ENCODE measurements around the gene CEACAM6. TPM values are rescaled to one million over a fixed set of nuclear protein-coding genes. Genes with fewer than 3 reads are reported as not detected.

Gene CEACAM6
- total and polyA plus RNA-seq, 2 donors (not counting 1 experiment from before 2014, with no cell fraction given): not detected

DNA sequence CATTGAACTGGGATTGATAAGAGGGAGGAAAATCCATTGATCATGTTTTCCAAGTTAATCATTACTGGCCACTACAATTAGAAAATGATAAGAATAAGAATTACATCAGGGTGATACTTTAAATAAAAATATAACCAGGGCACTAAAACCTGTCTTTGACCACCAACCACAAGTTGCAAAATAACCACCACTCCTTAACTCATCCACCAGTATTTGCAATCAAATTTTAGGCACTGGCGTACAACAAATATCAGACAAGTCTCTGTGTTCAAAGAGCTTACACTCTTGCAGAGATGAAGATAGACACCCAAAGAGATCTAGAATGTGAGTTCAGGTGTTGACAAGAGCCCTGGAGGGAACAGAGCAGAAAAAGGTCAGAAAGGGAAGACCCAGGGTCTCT is 41.6 kb downstream of the CEACAM6 start:
- peaks cover 16% of the 10 kb centered on the region for H3K27me3 Mint-ChIP-seq
- Histone ChIP-seq H3K9ac (ENCODE audit: low read length) (no peak overlapping the region), H3K27ac (ENCODE audit: low read length in 2 of 2) (no peak overlapping the region), H3K79me2 (ENCODE audit: control insufficient read depth, insufficient read depth, low read length) (no peaks in the 10 kb centered on the region), H3K4me1 (ENCODE audit: control insufficient read depth in 2 of 2, insufficient read depth in 2 of 2, low read length in 2 of 2) (peaks cover 11% of the 10 kb centered on the region in 2 donors), H2AFZ (ENCODE audit: insufficient read depth, low read depth, low read length, poor library complexity, severe bottlenecking) (no peak overlapping the region), H4K20me1 (ENCODE audit: control insufficient read depth, insufficient read depth, low read length, poor library complexity, severe bottlenecking) (no peaks in the 10 kb centered on the region), H3K36me3 (replicated peaks in 1 of 2; ENCODE audit: control extremely low read depth in 1 of 2, control insufficient read depth in 1 of 2, extremely low read depth in 1 of 2, insufficient read depth in 2 of 2, low read length in 1 of 2) (no peaks in the 10 kb centered on the region), H3K27me3 (replicated peaks in 1 of 4; ENCODE audit: control extremely low read depth in 1 of 4, control insufficient read depth in 3 of 4, insufficient read depth in 4 of 4, low read length in 3 of 4) (peaks cover 0 to 8% (median 3%) of the 10 kb centered on the region in 4 experiments), H3K4me3 (ENCODE audit: control extremely low read depth in 1 of 5, extremely low read depth in 1 of 5, insufficient read depth in 1 of 5, low read depth in 2 of 5, low read length in 4 of 5) (peak overlapping the region in 1 of 5 experiments; percentile 24), H3K4me2 (replicated peaks; ENCODE audit: low read depth, low read length, poor library complexity, severe bottlenecking) (no peak overlapping the region), H3K9me3 (ENCODE audit: control extremely low read depth in 1 of 3, control insufficient read depth in 2 of 3, insufficient read depth in 1 of 3, low read length in 2 of 3) (peaks cover 0 to 3% (median 0%) of the 10 kb centered on the region in 3 donors)
- H3K27ac Mint-ChIP-seq: no peak overlapping the region
- WGBS (ENCODE audit: insufficient coverage): no CpG with 5 or more reads among the region's 1 CpG
- TF ChIP-seq EZH2 (IDR thresholded peaks at IDR 0.05; ENCODE audit: borderline replicate concordance, insufficient read depth, low read depth, low read length, poor library complexity, severe bottlenecking) (no peak), CTCF (IDR thresholded peaks at IDR 0.05) (no peak)
- H3K4me1 Mint-ChIP-seq: peaks cover 13% of the 10 kb centered on the region
- DNase-seq (no peak), ATAC-seq (ENCODE audit: low read depth) (no peak)
- ChIA-PET CTCF (interaction anchor here (2.2 to 2.7 kb wide), 2 partner anchors 12 to 24 kb away, joined by 14 to 29 read pairs; no protein-coding TSS in a partner anchor), POLR2A (no interaction called here)
- no peak overlapping the region for H3K4me3 Mint-ChIP-seq
- intact Hi-C loops (cut with micrococcal nuclease): loop anchor here (10.0 kb wide), 1 partner anchor 158 kb away; the partner anchor contains the start of gene RABAC1
- H3K9me3 Mint-ChIP-seq (ENCODE audit: insufficient read depth): peaks cover 4% of the 10 kb centered on the region

GRCh38 chr19:41799444-41800000 is 44.2 kb downstream of the CEACAM6 start:
- H3K9me3 ChIP-seq (ENCODE audit: control extremely low read depth in 1 of 3, control insufficient read depth in 2 of 3, insufficient read depth in 1 of 3, low read length in 2 of 3): peaks cover 0 to 5% (median 0%) of the 10 kb centered on the region in 3 donors
- Mint-ChIP-seq H3K4me1 (peaks cover 35% of the 10 kb centered on the region), H3K4me3 (no peak overlapping the region), H3K27me3 (peaks cover 3% of the 10 kb centered on the region), H3K9me3 (ENCODE audit: insufficient read depth) (peaks cover 4% of the 10 kb centered on the region), H3K27ac (peak overlapping the region; percentile 50)
- H3K4me2 ChIP-seq (replicated peaks; ENCODE audit: low read depth, low read length, poor library complexity, severe bottlenecking): no peak overlapping the region
- no peaks in the 10 kb centered on the region for H3K79me2 ChIP-seq (ENCODE audit: control insufficient read depth, insufficient read depth, low read length)
- ATAC-seq (ENCODE audit: low read depth): no peak
- CTCF ChIA-PET: interaction anchor here (4.9 to 5.2 kb wide), 2 partner anchors 15 to 47 kb away, joined by 22 to 23 read pairs; no protein-coding TSS in a partner anchor
- H3K4me3 ChIP-seq (ENCODE audit: control extremely low read depth in 1 of 5, extremely low read depth in 1 of 5, insufficient read depth in 1 of 5, low read depth in 2 of 5, low read length in 4 of 5): peak overlapping the region in 1 of 5 experiments; percentile 21
- H2AFZ ChIP-seq (ENCODE audit: insufficient read depth, low read depth, low read length, poor library complexity, severe bottlenecking): no peak overlapping the region
- TF ChIP-seq CTCF (IDR thresholded peaks at IDR 0.05): no peak
- intact Hi-C loops (cut with micrococcal nuclease): loop anchor here (10.0 kb wide), 1 partner anchor 155 kb away; the partner anchor contains the start of gene RABAC1
- H3K27me3 ChIP-seq (replicated peaks in 1 of 4; ENCODE audit: control extremely low read depth in 1 of 4, control insufficient read depth in 3 of 4, insufficient read depth in 4 of 4, low read length in 3 of 4): peaks cover 0 to 3% (median 0%) of the 10 kb centered on the region in 4 experiments
- POLR2A ChIA-PET: no interaction called here
- no peaks in the 10 kb centered on the region for H3K36me3 ChIP-seq (replicated peaks in 1 of 2; ENCODE audit: control extremely low read depth in 1 of 2, control insufficient read depth in 1 of 2, extremely low read depth in 1 of 2, insufficient read depth in 2 of 2, low read length in 1 of 2)
- WGBS (ENCODE audit: insufficient coverage): 48% methylated on average over 6 of the region's 9 CpGs
- H3K27ac ChIP-seq (ENCODE audit: low read length in 2 of 2): no peak overlapping the region
- no peaks in the 10 kb centered on the region for H4K20me1 ChIP-seq (ENCODE audit: control insufficient read depth, insufficient read depth, low read length, poor library complexity, severe bottlenecking)
- no peak for DNase-seq
- peaks cover 30 to 34% of the 10 kb centered on the region in 2 donors for H3K4me1 ChIP-seq (ENCODE audit: control insufficient read depth in 2 of 2, insufficient read depth in 2 of 2, low read length in 2 of 2)
- H3K9ac ChIP-seq (ENCODE audit: low read length): no peak overlapping the region
